CD4-positive, alpha-beta T cell treated with Interleukin-17A for 4 hours (primary cell): ENCODE measurements around the gene TNFRSF12A.
A peak's percentile ranks its signal among the peaks of the same experiment; 100 is the strongest.
"Not testable (repeated sequence)": the region's sequence is repeated elsewhere in the genome, so short reads cannot be mapped to it uniquely, and the experiment has no call there.

Experiments used
- DNase-seq: peaks from one replicate; pipeline ENCODE4 v3.0.0-alpha.2; 2020; ENCODE audit warnings: mixed read lengths

The TNFRSF12A gene

DNA sequence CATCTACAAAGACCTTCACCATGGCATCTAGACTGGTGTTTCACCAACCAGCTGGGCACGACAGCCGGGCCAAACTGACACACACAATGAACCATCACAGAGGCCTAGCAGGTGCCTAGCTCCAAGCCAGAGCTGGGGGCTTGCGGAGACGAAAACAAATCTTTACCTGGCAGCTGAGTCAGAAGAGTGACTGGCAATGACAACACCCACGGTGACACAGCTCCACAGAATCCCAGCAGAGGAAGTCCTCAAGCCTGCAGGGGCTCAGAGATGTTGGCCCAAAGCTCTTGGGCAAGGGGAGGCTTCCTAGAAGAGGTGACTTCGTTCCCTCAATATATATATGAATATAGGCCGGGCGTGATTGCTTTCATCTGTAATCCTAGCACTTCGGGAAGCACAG is 31.3 kb downstream of the TNFRSF12A start:
- DNase-seq: no peak

DNA sequence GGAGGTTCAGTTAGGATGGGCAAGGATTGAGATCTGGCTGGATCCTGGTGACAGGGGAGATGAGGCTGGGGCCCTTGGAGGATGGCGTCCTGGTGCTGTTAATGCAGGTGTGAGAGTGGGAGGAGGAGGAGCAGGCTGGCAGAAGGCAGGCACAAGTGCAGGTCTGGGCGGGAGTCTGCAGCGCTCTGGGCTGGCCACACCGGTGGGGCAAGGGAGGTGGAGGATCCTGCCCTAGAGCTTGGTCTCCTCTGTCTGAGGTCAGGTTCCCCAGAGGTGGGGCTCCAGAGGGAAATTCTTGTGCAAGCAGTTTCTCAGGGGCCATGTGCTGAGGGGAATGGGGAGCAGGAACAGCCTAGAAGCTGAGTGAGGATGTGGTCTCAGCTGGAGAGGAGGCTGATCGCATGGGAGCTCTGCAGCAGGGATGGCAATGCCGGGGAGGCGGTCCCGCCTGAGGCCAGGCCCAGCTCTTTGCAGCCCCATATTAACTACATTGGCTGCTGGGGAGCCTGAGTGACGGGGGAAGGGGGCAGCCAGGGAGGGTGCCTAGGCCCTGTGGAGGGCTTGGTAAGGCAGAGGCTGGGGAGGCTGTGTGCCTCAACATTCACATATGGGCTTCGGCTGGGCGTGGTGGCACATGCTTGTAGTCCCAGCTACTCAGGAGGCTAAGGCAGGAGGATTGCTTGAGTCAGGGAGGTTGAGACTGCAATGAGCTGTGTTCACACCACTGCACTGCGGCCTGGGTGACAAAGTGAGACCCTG is 32.6 kb downstream of the TNFRSF12A start:
- not testable (repeated sequence) for DNase-seq

DNA sequence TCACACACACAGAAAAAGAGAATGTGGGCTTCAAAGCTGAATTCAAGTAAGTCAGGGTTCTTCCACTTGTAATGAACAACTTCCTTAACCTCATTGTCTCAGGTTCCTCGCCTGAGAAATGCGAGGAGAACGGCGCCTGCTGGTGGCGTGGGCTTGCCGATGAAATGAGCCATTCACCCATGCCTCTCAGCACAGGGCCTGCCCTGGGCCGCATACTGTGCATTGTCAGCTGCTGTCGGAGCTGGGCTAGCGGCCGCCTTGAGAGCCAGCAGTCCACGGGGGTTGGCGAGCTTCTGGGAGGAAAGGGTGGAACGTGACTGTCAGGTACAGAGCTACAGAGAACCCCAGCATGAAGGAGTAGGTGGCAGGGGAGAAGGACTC is 33.2 kb downstream of the TNFRSF12A start:
- DNase-seq: peak; percentile 53

DNA sequence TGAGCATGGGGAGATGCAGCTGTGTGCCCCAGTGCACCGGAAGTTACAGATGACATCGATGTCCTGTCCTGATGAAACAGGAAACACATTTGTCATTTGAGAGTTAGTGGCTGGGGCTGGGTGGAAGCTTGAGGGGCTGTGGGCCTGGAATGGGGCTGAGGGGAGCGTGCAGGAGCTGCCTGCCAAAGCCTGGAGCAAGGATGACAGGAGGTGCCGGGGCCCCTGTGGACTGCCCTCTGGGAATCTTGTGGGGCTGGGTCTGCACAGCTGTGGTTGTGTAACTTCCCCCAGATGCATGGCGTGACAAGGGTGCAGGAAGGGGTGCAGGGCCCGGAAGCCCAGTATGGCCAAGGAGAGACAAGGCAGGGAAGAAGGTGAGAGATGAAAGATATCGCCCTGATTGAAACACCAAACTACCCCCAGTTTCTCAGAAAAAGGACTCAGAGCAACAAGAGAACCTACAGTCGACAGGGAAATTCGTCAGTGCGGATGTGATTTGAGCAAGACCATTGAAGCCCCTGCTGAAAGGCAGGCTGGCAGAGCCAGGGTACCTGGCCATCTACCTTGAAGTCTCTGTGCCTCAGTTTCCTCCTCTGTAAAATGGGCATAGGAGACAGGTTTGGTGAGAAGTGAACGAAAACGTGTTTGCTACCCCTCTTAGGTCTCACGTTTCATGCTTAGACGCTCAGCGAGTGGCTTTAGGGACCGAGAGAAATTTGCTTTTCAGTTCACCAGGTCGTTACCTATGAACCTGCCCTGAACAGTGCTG is 35.0 kb downstream of the TNFRSF12A start:
- peak; percentile 40 for DNase-seq

DNA sequence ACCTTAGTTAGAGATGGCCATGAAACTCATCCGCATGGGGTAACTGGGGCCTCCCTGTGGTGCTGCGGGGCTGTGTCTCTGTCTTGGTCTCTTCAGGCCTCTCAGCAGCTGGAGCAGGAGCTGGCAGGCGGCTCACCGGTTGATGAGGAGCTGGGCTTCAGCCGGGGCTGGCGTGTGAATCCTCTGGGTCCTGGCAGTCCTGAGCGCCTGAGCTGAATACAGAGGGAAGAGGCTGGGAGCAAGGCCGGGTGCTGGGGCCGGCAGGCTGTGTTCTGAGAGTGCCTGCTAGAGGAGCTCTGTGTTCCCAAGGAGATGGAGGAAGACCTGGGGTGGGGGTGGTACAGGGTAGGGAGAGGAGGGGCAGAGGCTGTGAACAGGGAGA is 35.6 kb downstream of the TNFRSF12A start:
- DNase-seq: not testable (repeated sequence)

DNA sequence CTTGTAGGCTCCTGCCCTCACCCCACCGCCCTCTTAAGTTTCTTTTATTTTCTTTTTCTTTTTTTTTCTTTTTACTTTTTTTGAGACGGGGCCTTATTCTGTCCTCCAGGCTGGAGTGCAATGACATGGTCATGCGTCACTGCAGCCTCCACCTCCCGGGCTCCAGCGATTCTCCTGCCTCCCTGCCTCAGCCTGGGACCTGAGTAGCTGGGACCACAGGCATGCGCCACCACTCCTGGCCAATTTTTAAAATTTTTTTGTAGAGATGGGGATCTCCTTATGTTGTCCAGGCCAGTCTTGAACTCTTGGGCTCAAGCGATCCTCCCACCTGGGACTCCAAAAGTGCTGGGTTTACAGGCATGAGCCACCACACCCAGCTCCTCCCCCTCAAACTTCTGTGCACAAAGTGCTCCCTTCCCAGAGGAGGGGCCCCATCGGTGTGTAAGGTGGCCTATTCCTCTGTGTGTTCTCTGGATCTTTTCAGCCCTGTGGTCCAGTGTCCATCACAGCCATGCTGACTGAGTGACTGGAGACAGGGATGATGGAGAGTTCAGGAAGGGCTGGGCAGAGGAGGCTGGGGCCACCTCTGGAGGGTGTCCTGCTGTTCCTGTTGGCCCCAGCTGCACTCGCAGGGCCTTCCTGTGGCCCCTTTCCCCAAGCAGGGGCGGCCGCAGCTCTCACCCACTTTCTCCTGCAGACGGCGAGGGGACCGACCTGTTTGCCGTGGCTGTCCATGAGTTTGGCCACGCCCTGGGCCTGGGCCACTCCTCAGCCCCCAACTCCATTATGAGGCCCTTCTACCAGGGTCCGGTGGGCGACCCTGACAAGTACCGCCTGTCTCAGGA is 36.4 kb downstream of the TNFRSF12A start:
- DNase-seq: no peak

DNA sequence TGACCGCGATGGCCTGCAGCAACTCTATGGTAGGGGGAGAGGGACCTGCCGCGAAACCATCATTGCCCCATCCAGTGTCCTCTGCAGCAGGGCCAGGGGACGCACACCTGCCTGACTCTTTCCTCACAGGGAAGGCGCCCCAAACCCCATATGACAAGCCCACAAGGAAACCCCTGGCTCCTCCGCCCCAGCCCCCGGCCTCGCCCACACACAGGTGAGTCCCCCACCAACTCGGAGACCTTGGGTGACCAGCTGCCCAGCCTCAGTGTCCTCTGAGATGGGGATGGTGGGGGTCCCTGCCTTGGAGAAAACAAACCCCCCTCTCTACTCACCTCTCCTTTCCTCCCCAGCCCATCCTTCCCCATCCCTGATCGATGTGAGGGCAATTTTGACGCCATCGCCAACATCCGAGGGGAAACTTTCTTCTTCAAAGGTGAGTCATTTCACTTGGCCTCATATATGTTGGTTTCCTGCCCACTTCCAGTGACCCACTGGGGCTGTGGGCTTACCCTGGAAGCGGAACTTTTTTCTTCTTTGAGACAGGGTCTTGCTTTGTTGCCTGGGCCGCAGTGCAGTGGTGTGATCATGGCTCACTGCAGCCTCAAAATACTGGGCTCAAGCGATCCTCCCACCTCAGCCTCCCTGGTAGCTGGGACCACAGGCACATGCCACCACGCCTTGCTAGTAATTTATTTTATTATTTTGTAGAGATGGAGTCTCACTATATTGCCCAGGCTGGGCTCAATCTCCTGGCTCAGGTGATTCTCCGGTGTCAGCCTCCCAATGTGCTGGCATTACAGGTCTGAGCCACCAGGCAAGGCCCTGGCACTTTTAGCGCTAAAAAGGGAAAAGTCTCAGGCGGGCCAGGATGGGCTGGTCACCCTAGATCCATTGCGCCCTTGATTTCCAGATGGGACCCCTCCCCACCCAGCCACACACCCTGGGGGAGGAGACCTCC is 37.3 kb downstream of the TNFRSF12A start:
- DNase-seq: no peak

DNA sequence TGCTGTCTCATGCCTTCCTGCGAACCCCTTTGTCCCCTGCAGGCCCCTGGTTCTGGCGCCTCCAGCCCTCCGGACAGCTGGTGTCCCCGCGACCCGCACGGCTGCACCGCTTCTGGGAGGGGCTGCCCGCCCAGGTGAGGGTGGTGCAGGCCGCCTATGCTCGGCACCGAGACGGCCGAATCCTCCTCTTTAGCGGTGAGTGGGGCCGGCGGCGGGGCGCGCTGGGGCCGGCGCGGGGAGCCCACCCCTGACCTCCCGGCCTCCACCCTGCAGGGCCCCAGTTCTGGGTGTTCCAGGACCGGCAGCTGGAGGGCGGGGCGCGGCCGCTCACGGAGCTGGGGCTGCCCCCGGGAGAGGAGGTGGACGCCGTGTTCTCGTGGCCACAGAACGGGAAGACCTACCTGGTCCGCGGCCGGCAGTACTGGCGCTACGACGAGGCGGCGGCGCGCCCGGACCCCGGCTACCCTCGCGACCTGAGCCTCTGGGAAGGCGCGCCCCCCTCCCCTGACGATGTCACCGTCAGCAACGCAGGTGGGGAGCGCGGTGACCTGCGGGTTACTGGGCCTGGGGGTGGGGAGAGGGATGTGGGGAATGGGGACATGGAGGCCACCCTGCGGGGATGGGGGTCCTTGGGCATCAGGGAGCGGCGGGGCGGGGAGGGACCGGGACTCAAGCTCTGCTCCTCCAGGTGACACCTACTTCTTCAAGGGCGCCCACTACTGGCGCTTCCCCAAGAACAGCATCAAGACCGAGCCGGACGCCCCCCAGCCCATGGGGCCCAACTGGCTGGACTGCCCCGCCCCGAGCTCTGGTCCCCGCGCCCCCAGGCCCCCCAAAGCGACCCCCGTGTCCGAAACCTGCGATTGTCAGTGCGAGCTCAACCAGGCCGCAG is 38.2 kb downstream of the TNFRSF12A start:
- DNase-seq: peak; percentile 73

DNA sequence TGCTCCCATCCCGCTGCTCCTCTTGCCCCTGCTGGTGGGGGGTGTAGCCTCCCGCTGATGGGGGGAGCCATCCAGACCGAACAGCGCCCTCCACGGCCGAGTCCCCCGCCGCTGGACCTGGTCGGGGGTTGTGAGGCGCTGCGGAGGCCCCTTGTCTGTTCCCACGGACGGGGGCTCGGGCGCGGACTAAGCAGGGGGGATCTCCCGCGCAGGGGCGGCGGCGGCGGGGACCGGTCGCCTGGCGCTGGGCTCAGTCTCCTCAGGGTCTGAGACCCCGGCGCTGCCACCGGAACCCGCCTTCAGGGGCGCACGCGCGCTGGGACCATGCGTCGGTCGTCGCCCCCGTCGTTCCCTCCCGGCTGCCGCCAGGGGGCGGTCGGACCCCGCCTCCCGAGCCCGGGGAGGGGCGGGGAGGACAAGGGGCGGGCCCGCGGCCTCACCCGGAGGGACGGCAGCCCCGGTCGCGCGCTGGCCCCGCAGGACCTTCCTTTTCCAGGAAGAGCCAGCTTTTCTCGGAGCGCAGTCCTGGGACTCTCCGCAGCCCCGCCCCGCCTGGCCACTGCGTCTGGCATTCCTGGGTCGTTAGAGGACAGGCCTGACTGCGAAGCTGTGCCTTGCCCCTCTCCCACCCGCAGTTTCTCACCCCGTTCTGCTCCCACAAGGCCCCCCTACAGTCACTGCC is 39.0 kb downstream of the TNFRSF12A start:
- DNase-seq: peak; percentile 91

DNA sequence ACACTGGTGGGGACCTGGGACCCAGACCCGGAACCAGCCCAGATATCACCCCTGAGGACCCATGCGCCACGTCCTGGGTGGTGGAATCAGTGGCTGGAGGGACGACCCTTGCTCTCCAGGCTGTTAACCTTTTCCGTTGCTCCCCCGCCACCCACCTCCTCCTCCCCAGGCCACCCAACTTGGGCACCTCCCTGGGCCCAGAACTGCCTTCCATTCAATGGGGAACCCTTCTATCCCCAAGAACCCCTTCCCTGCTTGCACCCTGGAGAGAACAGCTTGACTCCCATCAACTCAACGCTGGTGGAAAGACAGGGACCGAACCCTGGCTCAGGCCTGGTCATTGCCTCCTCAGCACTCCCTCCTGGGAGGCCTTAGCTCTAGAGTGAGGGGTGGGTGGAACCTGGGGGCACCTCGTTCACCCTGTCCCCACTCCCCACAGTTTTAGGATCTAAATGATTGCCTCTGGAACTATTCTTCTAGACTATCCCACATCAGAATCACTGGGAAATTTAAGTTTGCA is 39.6 kb downstream of the TNFRSF12A start:
- DNase-seq: no peak

DNA sequence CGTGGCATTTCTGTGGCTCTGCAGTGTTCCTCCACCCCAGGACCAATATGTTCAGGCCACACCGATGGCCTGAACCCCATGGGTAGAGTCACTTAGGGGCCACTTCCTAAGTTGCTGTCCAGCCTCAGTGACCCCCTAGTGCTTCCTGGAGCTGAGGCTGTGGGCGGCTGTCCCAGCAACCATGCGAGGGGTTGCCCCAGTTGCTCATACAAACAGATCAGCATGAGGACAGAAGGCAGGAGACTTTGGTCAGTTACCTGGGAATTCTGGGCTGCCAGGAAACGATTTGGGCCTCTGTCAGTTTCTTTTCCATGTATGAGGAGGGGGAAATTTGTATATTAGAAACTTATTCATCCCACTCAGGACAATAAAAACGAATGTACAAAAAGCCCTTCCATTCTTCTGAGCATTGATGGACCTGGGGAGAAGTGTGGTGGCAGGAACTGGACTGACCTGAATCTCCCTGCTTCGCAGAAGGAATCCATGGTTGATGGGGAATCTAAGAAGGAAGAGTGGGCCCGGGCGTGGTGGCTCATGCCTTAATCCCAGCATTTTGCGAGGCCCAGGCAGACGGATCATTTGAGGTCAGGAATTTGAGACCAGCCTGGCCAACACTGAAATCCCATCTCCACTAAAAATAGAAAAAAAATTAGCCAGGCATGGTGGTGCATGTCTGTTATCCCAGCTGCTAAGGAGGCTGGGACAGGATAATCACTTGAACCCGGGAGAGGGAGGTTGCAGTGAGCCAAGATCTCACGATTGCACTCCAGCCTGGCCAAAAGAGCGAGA is 40.4 kb downstream of the TNFRSF12A start:
- DNase-seq: no peak

DNA sequence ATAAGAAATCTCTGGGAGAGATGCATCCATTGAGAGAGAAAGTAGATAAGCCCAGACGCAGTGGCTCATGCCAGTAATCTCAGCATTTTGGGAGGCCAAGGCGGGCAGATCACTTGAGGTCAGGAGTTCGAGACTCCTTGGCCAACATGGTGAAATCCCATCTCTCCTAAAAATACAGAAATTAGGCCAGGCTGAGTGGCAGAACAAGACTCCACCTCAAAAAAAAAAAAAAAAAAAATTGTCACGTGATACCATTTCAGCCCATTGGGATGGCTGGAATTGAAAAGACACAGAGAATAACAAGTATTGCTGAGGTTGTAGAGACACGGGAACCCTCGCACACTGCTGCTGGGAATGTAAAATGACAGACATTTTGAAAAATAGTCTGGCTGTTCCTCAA is 42.4 kb downstream of the TNFRSF12A start:
- no peak for DNase-seq

DNA sequence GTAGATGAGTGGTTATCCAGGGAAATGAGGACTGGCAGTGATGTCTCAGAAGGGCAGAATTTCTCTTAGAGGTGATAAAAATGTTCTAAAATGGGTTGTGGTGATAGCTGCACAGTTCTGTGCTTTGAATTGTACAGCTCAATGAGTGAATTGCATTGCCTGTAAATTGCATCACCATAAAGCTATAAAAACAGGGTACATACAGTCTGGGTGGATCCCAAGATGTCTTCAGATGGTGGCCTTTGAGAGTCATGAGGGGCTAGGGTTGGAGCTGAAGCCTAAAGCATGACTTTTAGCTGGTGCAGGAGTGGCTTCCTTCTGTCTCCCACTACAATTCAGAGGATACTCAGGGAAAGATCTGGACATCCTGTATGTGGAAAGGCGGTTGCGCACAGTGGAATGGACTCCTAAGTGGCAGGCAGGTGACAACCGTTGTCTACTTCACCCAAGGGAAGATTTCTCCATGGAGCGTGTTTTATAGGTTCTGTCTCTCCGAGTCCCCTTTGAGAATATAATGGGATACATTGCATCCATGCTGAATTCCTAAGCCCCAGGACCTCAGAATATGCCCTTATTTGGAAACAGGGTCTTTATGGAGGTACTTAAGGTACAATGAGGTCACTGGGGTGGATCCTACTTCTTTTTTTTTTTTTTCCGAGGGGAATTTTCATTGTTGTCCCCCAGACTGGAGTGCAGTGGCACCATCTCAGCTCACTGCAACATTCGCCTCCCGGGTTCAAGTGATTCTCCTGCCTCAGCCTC is 43.6 kb downstream of the TNFRSF12A start:
- no peak for DNase-seq

DNA sequence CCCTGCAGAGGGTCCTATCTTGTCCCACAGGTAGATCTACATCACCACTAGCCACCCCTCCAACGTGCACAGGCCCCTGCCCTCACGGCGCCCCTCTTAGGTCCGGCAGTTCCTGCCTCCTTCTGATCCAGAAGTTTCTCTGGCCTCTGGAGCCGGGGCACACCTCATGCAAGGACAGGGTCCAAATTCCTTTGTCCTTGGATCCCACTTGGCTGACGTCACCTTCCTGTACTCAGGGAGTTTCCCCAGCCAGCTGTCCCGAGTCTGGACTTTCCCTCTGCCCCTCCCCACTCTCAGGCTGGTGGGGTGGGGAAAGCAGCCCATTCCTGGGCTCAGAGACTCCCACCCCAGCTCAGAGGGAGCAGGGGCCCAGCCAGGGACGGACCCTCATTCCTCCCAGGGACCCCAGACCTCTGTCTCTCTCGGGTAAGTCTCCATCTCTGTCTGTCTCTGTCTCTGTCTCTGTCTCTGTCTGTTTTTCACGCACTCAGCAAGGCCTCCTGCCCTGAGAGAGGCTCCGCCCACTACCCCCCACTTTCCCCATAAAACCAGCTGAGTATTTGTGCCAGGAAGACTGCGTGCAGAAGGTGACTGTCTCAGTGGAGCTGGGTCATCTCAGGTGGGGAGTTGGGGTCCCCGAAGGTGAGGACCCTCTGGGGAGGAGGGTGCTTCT is 45.0 kb downstream of the TNFRSF12A start, which contains the start of gene IL32:
Gene IL32, plus strand, starts transcription at position 572 of the 673 bp plus-strand sequence. CDS start 172 bp downstream, outside the sequence.
- DNase-seq: peak; percentile 87

DNA sequence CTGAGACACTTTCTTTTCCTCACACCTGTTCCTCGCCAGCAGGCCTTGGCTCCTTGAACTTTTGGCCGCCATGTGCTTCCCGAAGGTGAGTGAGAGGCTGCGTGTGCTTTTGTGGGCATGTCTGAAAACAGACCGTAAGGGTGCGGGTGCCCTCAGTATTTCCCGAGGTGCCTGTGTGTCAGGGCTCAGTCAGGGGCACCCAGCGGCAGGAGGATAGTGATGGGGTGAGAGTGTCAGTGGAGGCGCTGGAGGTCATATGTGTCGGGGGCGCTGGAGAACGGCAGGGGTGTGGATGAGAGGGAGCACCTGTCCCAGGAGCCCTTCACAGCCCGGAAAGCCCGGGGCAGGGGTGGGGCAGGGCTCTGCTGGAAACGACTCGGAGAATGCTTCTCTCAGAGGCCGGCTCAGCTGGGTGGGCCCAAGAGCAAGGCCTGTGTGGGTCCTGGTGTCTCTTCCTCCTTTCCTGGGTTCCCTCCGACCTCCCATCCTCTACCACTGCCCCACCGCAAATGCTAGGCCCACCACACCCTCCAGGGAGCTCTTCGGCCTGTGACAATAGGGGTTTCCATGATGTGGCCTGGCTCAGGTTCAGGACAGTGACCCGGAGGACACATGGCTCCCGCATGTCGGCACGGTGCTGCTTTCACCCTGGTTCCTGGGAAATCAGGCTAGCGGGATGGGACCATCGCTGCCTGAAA is 45.7 kb downstream of the TNFRSF12A start:
- peak; percentile 57 for DNase-seq

DNA sequence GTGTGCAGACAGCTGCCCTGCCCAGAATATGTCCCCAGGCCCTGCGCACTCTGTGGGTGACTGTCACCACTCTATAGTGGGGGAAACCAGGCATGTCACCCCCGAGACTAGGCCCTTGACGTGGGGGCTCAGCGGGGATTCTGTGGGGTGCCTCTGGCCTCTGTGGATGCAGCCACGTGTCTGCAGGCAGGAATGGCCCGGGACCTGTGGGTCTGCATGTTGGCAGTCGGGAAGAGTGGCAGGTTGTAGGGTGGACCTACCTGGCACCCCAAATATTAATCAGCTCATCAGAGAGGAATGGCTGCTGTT is 46.2 kb downstream of the TNFRSF12A start:
- DNase-seq: peak; percentile 33

DNA sequence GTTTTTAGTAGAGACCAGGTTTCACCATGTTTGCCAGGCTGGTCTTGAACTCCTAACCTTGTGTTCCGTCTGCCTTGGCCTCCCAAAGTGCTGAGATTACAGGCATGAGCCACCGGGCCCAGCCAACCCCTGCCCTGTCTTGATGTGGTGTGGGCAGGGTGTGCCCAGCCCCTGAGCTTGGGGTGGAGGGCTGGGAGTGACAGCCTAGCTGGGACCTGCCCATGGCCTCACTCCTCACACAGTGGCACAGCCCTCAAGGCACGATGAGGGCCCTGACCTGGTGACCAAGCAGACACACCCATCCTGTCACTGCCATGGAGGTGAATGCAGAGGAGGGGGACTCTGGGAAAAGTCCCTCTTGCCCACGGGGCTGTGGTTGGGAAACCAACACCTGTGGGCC is 48.3 kb downstream of the TNFRSF12A start:
- DNase-seq: peak; percentile 37
